ENCODE results near the gene ATF4.
"Not testable (repeated sequence)": the region's sequence is repeated elsewhere in the genome, so short reads cannot be mapped to it uniquely, and the experiment has no call there.

Gene ATF4

DNA sequence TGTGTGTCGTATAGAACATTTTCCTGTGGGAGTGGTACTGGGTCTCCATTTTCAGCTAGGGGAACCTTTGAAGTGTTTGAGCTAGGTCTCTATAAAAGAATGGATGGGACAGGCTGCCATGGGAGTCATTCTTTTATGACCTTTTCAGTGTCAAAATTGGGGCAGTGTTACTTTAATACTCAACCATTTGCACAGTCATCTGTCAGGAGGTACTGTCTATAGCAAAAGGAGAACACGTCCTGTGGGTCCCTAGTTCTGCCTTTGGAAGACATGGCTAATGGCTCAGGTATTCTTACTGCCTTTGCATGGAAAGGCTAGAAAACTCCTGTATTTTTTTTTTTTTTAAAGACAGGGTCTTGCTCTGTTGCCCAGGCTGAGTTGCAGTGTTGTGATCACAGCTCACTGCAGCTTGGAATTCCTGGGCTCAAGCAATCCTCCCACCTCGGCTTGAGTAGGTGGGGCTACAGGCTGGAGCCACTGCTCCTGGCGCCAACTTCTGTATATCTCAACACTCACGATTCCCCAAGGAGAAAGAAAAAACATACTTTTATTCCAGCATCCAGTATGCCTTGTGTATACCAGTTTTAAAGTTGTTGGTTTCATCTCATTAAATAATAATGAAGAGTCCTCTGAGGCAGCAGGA, 2.1 kb upstream of the ATF4 start:
- TF ChIP-seq POLR2A (IDR thresholded peaks at IDR 0.05; ENCODE audit: low read depth, low read length): no peak
- peak; percentile 46; the same call in 1 of the 2 replicates for TF ChIP-seq POLR2AphosphoS5 (IDR thresholded peaks at IDR 0.05; ENCODE audit: low read depth, low read length)
- TF ChIP-seq POU2F2 (IDR thresholded peaks at IDR 0.05; ENCODE audit: low read depth, low read length): no peak
- FAIRE-seq (no peak), DNase-seq (ENCODE audit: insufficient read length, low spot score) (no peak)

- FAIRE-seq: peak; percentile 64
Observed at GRCh38 chr22:39518996-39519680, 1.2 kb upstream of the ATF4 start.

GRCh38 chr22:39519681-39520225, 609 bp upstream of the ATF4 start:
- FAIRE-seq: peak; percentile 97
- TF ChIP-seq POLR2AphosphoS5 (IDR thresholded peaks at IDR 0.05; ENCODE audit: low read depth, low read length) (peak; percentile 90), TAF1 (IDR thresholded peaks at IDR 0.05; ENCODE audit: low read depth, low read length) (peak; percentile 60), PAX5 (IDR thresholded peaks at IDR 0.05; ENCODE audit: insufficient read depth, low read length, severe bottlenecking) (no peak), POLR2A (IDR thresholded peaks at IDR 0.05; ENCODE audit: low read depth, low read length) (peak; percentile 74), POU2F2 (IDR thresholded peaks at IDR 0.05; ENCODE audit: low read depth, low read length) (no peak; the same call in 1 of the 2 replicates)
- DNase-seq (ENCODE audit: insufficient read length, low spot score): peak; percentile 97

More at GRCh38 chr22:39518996-39519680, 1.2 kb upstream of the ATF4 start:
- DNase-seq (ENCODE audit: insufficient read length, low spot score): no peak
- TF ChIP-seq TAF1 (IDR thresholded peaks at IDR 0.05; ENCODE audit: low read depth, low read length) (no peak), POU2F2 (IDR thresholded peaks at IDR 0.05; ENCODE audit: low read depth, low read length) (no peak), SPI1 (IDR thresholded peaks at IDR 0.05; ENCODE audit: low read depth, low read length) (no peak), POLR2A (IDR thresholded peaks at IDR 0.05; ENCODE audit: low read depth, low read length) (no peak; the same call in 1 of the 2 replicates), POLR2AphosphoS5 (IDR thresholded peaks at IDR 0.05; ENCODE audit: low read depth, low read length) (no peak; the same call in 1 of the 2 replicates), PAX5 (IDR thresholded peaks at IDR 0.05; ENCODE audit: insufficient read depth, low read length, severe bottlenecking) (no peak)

GRCh38 chr22:39521106-39521885, 934 bp downstream of the ATF4 start:
- FAIRE-seq: peak; percentile 66
- not testable (repeated sequence) for DNase-seq (ENCODE audit: insufficient read length, low spot score)
- peak; percentile 36; the same call in 1 of the 2 replicates for TF ChIP-seq POLR2A (IDR thresholded peaks at IDR 0.05; ENCODE audit: low read depth, low read length)
- TF ChIP-seq POU2F2 (IDR thresholded peaks at IDR 0.05; ENCODE audit: low read depth, low read length): peak; percentile 59; the same call in 1 of the 2 replicates
- peak; percentile 28; the same call in 1 of the 2 replicates for TF ChIP-seq POLR2AphosphoS5 (IDR thresholded peaks at IDR 0.05; ENCODE audit: low read depth, low read length)
- peak; percentile 36; the same call in 1 of the 2 replicates for TF ChIP-seq TAF1 (IDR thresholded peaks at IDR 0.05; ENCODE audit: low read depth, low read length)

GRCh38 chr22:39522091-39522490, 1.7 kb downstream of the ATF4 start:
- peak; percentile 33 for FAIRE-seq
- DNase-seq (ENCODE audit: insufficient read length, low spot score): not testable (repeated sequence)

- TF ChIP-seq POLR2A (IDR thresholded peaks at IDR 0.05; ENCODE audit: low read depth, low read length): peak; percentile 98
- peak; percentile 98 for TF ChIP-seq POLR2AphosphoS5 (IDR thresholded peaks at IDR 0.05; ENCODE audit: low read depth, low read length)
- TF ChIP-seq PAX5 (IDR thresholded peaks at IDR 0.05; ENCODE audit: insufficient read depth, low read length, severe bottlenecking): no peak
- TF ChIP-seq SPI1 (IDR thresholded peaks at IDR 0.05; ENCODE audit: low read depth, low read length): no peak
- peak; percentile 87 for TF ChIP-seq POU2F2 (IDR thresholded peaks at IDR 0.05; ENCODE audit: low read depth, low read length)
- TF ChIP-seq TAF1 (IDR thresholded peaks at IDR 0.05; ENCODE audit: low read depth, low read length): 0 out of 2 replicates have a peak, but pooled peaks have one; percentile 55
- DNase-seq (ENCODE audit: insufficient read length, low spot score) (no peak), FAIRE-seq (peak; percentile 38)
Observed at GRCh38 chr22:39522567-39523300, 2.4 kb downstream of the ATF4 start.

DNA sequence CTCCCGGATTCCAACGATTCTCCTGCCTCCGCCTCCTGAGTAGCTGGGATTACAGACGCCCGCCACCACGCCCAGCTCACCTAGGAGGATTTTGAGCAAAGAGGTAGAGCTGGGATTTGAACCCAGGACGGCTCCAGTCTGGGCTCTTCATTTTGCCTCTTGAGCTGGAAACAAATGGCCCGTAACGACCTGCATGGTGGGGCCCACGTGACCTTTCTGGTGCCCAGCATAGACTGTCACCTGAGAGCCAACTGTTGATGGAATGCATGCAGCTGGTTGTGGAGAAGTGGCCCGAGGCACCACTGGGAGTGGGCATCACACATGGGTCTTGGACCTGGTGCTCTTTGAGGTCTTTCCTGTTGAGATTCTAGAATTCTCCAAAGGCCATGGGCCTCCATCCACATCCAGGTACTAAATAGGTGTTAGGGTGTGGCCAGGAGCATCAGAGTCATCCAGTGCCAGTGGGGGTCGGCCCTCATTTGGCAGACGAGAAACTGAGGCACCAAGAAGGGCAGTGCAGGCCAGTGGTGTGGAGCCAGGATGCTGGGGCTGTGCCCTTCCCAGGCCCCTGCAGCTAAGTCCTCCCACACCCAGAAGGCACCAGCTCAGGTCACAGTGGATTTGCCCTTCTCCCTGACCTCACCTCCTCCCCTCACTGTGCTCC, 3.9 kb downstream of the ATF4 start:
- FAIRE-seq: no peak
- peak; percentile 94 for TF ChIP-seq POLR2AphosphoS5 (IDR thresholded peaks at IDR 0.05; ENCODE audit: low read depth, low read length)
- TF ChIP-seq SPI1 (IDR thresholded peaks at IDR 0.05; ENCODE audit: low read depth, low read length): no peak
- no peak for TF ChIP-seq PAX5 (IDR thresholded peaks at IDR 0.05; ENCODE audit: insufficient read depth, low read length, severe bottlenecking)
- TF ChIP-seq POLR2A (IDR thresholded peaks at IDR 0.05; ENCODE audit: low read depth, low read length): peak; percentile 81
- 0 out of 2 replicates have a peak, but pooled peaks have one; percentile 44 for TF ChIP-seq TAF1 (IDR thresholded peaks at IDR 0.05; ENCODE audit: low read depth, low read length)
- 0 out of 2 replicates have a peak, but pooled peaks have one; percentile 9 for TF ChIP-seq POU2F2 (IDR thresholded peaks at IDR 0.05; ENCODE audit: low read depth, low read length)
- DNase-seq (ENCODE audit: insufficient read length, low spot score): no peak

DNA sequence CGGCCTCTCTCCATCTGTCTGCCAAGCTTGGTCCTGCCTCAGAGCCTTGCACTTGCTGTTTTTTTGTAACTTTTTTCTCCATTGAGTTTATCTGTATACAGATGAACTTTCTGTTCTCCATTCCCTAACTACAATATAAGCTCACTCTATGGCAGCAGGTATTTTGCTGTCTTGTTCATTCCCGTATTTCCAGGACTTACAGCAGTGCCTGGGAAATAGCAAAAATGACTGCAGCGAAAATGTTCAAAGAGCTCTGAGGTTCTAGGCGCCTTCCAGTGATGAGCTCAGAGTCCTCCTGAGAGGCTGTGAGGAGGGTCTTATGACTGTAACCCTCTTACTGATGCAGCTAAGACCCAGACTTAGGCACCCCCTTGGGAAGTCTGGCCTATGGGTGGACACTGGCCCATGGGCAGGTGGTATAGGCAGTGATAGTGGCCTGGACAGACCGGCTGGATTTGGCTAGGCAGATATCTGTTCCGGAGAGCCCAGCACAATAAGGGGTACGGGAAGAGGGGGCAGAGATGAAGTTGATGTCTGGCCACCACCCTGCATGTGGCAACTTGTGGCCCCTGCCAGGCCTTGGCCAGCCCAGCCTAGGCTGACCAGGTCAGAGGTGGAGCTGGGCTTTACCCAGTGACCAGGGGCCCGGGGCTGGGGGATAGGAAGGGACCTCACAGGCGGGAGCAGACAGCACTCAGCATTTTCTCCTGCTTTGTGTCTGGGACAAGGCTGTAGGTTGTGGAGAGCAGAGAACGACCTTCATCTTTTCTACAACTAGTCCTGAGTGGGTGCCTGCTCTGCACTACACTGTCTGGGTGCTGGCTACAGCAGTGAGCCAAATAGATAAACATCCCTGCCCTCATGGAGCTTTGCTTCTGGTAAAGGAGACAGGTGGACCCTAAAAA, 4.6 kb downstream of the ATF4 start:
- FAIRE-seq (no peak), DNase-seq (ENCODE audit: insufficient read length, low spot score) (no peak)
- TF ChIP-seq PAX5 (IDR thresholded peaks at IDR 0.05; ENCODE audit: insufficient read depth, low read length, severe bottlenecking): no peak
- TF ChIP-seq POLR2AphosphoS5 (IDR thresholded peaks at IDR 0.05; ENCODE audit: low read depth, low read length): no peak
- TF ChIP-seq TAF1 (IDR thresholded peaks at IDR 0.05; ENCODE audit: low read depth, low read length): no peak
- no peak; the same call in 1 of the 2 replicates for TF ChIP-seq POLR2A (IDR thresholded peaks at IDR 0.05; ENCODE audit: low read depth, low read length)
- no peak for TF ChIP-seq SPI1 (IDR thresholded peaks at IDR 0.05; ENCODE audit: low read depth, low read length)
- TF ChIP-seq POU2F2 (IDR thresholded peaks at IDR 0.05; ENCODE audit: low read depth, low read length): no peak

Measured in GM12891 (cell line).